PC-9 (cell line): ENCODE measurements around the gene HS6ST1. TPM values are rescaled to one million over a fixed set of nuclear protein-coding genes. Genes with fewer than 3 reads are reported as not detected.

Source experiments
- BruUV-seq: library from RNA; stranded (reverse); fragments of 400-500 nt; replicated peaks from 2 replicates; lab custom pipeline; 2021; lab: Mats Ljungman, UMichigan
- CTCF ChIA-PET: fragments of 300-600 bp; sonication (Branson Sonifier 250); formaldehyde crosslinking; loops from one replicate; lab custom pipeline; 2022; ENCODE audit warnings: antibody characterized with exemption; lab: Charles Lee
- POLR2A ChIA-PET: fragments of 300-600 bp; sonication (Branson Sonifier 250); formaldehyde crosslinking; loops from one replicate; lab custom pipeline; 2022; ENCODE audit warnings: antibody characterized with exemption; ENCODE audit not compliant: unreplicated experiment; lab: Charles Lee
- DNase-seq, 2 experiments: peaks; one replicate each; pipeline versions ENCODE4 v3.0.0 to v3.0.0-alpha.2; 2015 to 2022; ENCODE audit warnings: mixed read lengths in 1 of 2
- H2AFZ ChIP-seq: fragments of 200-600 bp; sonication (generic); 2 replicates; pipeline ENCODE4 v1.8.1; 2017; ENCODE audit warnings: antibody characterized with exemption
- H3F3A ChIP-seq: fragments of 200-600 bp; sonication (generic); 2 replicates; pipeline ENCODE4 v1.8.1; 2017; ENCODE audit warnings: antibody characterized with exemption, mild to moderate bottlenecking, low read depth; ENCODE audit not compliant: insufficient read depth
- H3K27ac ChIP-seq: fragments of 200-600 bp; sonication (generic); 2 replicates; pipeline ENCODE4 v1.6.1; 2016; ENCODE audit warnings: mixed run types
- H3K27me3 ChIP-seq: fragments of 200-600 bp; sonication (generic); 2 replicates; pipeline ENCODE4 v1.6.1; 2016; ENCODE audit warnings: low read depth, mixed run types; ENCODE audit not compliant: insufficient read depth
- H3K36me3 ChIP-seq: fragments of 200-600 bp; sonication (generic); 2 replicates; pipeline ENCODE4 v1.6.1; 2016; ENCODE audit warnings: low read depth, mixed run types
- H3K4me1 ChIP-seq: fragments of 200-600 bp; sonication (generic); replicated peaks from 2 replicates; pipeline ENCODE4 v1.6.1; 2016; ENCODE audit warnings: mixed run types; ENCODE audit not compliant: insufficient read depth
- H3K4me2 ChIP-seq: fragments of 200-600 bp; sonication (generic); 2 replicates; pipeline ENCODE4 v1.6.1; 2017; ENCODE audit warnings: mixed run types
- H3K4me3 ChIP-seq: fragments of 200-600 bp; sonication (generic); 2 replicates; pipeline ENCODE4 v1.6.1; 2016; ENCODE audit warnings: mixed run types
- H3K79me2 ChIP-seq: fragments of 200-600 bp; sonication (generic); 2 replicates; pipeline ENCODE4 v1.6.1; 2017; ENCODE audit warnings: low read depth, mixed run types
- H3K9me2 ChIP-seq: fragments of 200-600 bp; sonication (generic); 2 replicates; pipeline ENCODE4 v1.8.1; 2017; ENCODE audit warnings: mild to moderate bottlenecking; ENCODE audit not compliant: insufficient read depth
- H3K9me3 ChIP-seq: fragments of 200-600 bp; sonication (generic); 2 replicates; pipeline ENCODE4 v1.8.1; 2016; ENCODE audit warnings: low read depth; ENCODE audit not compliant: insufficient read depth
- H4K20me1 ChIP-seq: fragments of 200-600 bp; sonication (generic); 2 replicates; pipeline ENCODE4 v1.8.1; 2017; ENCODE audit not compliant: insufficient read depth
- CTCF ChIP-seq: fragments of 200-600 bp; sonication (generic); conservative IDR thresholded peaks from 2 replicates; pipeline ENCODE4 v1.6.1; 2017; ENCODE audit warnings: mixed run types, antibody characterized with exemption, mild to moderate bottlenecking, moderate library complexity
- EZH2 ChIP-seq: fragments of 200-600 bp; sonication (generic); IDR thresholded peaks from 2 replicates; pipeline ENCODE4 v1.8.0; 2017; ENCODE audit warnings: antibody characterized with exemption, low read depth
- intact Hi-C: fragments of 100-400 bp; cut with micrococcal nuclease; formaldehyde crosslinking; loops from one replicate; pipeline ENCODE4 v1.10.0; 2022; ENCODE audit not compliant: unreplicated experiment
- total RNA-seq: library from RNA; stranded (reverse); gene quantifications from 2 replicates; pipeline ENCODE4 v1.2.3, GENCODE V29; 2021

HS6ST1 gene
- total RNA-seq, 1 experiment from 2014 or later, result 20.2 TPM

GRCh38 chr2:128263902-128264331, 54.8 kb downstream of the HS6ST1 start:
- ChIA-PET CTCF (no interaction called here), POLR2A (no interaction called here)
- no TSS peak for BruUV-seq
- DNase-seq, result no peak
- no peak overlapping the region for H3K4me3 ChIP-seq
- no peak overlapping the region for H2AFZ ChIP-seq
- no peaks in the 10 kb centered on the region for H3K9me2 ChIP-seq
- TF ChIP-seq EZH2, result no peak
- TF ChIP-seq CTCF, result no peak
- H4K20me1 ChIP-seq, result no peaks in the 10 kb centered on the region
- intact Hi-C loops, result no loop called here
- H3K36me3 ChIP-seq, result no peaks in the 10 kb centered on the region
- H3F3A ChIP-seq, result no peaks in the 10 kb centered on the region
- H3K4me1 ChIP-seq, result no peaks in the 10 kb centered on the region
- no peaks in the 10 kb centered on the region for H3K9me3 ChIP-seq
- no peak overlapping the region for H3K27ac ChIP-seq
- no peaks in the 10 kb centered on the region for H3K79me2 ChIP-seq
- no peaks in the 10 kb centered on the region for H3K27me3 ChIP-seq
- H3K4me2 ChIP-seq, result no peak overlapping the region

DNA sequence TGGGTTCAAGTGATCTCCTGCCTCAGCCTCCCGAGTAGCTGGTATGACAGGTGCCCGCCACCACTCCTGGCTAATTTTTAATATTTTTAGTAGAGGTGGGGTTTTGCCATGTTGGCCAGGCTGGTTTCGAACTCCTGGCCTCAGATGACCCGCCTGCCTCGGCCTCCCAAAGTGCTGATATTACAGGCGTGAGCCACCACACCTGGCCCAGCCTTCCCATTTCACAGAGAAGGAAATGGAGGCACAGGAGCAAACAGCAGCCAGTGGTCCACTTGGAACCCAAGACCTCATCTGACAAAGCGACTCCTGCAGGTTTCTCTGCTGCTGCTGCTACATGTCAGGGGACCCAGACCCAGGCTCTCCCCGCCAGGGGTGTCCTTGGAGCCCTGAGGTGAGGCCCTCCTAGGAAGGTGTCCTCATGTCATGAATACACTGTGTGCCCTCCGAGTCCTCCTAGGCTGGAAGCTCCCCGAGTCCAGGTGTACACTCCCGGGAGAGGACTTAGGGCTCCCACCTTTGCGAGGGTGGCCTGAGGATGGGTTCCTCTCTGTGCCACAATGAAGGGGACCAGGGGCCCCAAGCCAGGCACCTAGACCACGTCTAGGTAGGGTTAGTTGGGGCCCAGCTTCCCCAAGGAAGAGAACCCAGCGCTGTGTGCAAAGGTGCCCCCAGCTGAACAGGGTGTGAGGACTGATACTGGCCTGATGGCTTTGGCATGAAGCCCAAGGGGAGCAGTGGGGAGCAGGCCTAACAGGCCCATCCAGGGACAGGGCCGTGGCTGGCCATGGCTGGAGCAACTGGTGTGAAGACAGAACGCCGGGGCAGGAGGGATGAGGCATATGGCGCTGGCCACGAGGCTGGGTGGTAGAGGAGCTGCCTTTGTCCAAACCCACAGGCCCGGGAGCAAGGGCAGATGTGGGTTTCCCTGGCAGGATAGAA, 56.1 kb downstream of the HS6ST1 start:
- Histone ChIP-seq H3K27ac (no peak overlapping the region), H3K9me3 (no peaks in the 10 kb centered on the region), H3K4me3 (no peak overlapping the region), H2AFZ (no peak overlapping the region), H3K9me2 (no peaks in the 10 kb centered on the region), H3K4me1 (no peaks in the 10 kb centered on the region), H3K36me3 (no peaks in the 10 kb centered on the region), H3K27me3 (no peaks in the 10 kb centered on the region), H3F3A (no peaks in the 10 kb centered on the region), H4K20me1 (no peaks in the 10 kb centered on the region), H3K4me2 (no peak overlapping the region), H3K79me2 (no peaks in the 10 kb centered on the region)
- BruUV-seq, result no TSS peak
- ChIA-PET POLR2A (no interaction called here), CTCF (no interaction called here)
- no peak for TF ChIP-seq EZH2
- TF ChIP-seq CTCF, result no peak
- no peak for DNase-seq
- intact Hi-C loops, result no loop called here

DNA sequence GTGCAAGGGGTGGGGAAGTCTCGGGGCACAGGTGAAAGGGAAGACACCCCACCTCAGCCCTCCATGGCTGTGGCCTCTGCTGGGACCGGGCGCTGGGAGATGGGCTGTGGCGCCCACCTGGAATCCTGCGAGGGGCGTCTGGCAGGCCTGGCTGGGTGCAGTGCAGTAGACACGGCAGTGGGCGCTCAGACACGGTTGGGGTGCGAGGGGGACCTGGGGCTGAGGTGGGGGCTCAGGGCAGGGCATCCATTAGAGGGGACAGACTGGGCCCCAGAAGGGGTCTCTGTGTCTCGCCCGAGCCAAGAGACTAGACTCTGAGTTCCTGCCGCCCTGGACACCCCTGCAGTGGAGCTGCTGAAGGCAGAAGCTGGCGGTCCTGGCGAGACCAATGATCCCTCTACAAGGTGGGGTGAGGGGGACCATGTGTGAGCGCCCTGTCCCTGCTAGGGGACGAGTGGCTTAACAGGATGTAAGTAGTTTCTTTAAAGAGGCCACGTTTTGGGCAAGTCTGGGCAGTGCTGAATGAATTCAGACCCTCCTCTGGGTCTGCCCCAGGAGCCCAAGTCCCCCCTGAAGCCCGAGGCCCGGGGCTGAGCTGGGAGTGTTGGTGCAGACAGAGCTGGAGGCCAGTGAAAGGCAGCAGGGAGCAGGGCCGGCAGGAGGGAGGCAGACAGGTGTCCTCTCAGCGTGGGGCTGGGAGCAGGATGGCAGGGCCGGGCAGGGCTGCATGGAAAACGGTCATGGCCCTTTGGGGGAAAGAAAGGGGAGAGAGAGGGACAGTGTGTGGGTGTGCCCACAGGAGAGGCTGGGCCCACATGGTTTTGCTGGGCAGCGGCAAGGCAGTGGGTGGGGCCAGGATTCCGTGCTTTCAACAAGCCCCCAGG, 57.2 kb downstream of the HS6ST1 start:
- Histone ChIP-seq H3K27ac (no peak overlapping the region), H3F3A (no peaks in the 10 kb centered on the region), H3K27me3 (no peaks in the 10 kb centered on the region), H3K4me1 (no peaks in the 10 kb centered on the region), H3K9me3 (no peaks in the 10 kb centered on the region), H3K4me2 (peak overlapping the region; percentile 54), H4K20me1 (no peaks in the 10 kb centered on the region), H2AFZ (no peak overlapping the region), H3K79me2 (no peaks in the 10 kb centered on the region), H3K9me2 (no peaks in the 10 kb centered on the region), H3K4me3 (no peak overlapping the region), H3K36me3 (no peaks in the 10 kb centered on the region)
- CTCF ChIA-PET, result interaction anchor here (0.6 kb wide), 1 partner anchor 44 kb away, joined by 3 read pairs; no protein-coding TSS in a partner anchor
- no TSS peak for BruUV-seq
- TF ChIP-seq CTCF (no peak), EZH2 (no peak)
- POLR2A ChIA-PET, result no interaction called here
- DNase-seq, result no peak
- intact Hi-C loops, result loop anchor here (2.0 kb wide), 2 partner anchors 29 to 43 kb away; no protein-coding TSS in a partner anchor
